HG02981 (cell line): ENCODE data around the gene CCNC.
"Not testable (repeated sequence)": the region's sequence is repeated elsewhere in the genome, so short reads cannot be mapped to it uniquely, and the experiment has no call there.

Experiments
- ATAC-seq: cut with Tn5 transposase; IDR thresholded peaks from one replicate; pipeline ENCODE4 v1.9.1; 2021; ENCODE audit warnings: mild to moderate bottlenecking, moderate library complexity; ENCODE audit not compliant: unreplicated experiment

Gene CCNC

DNA sequence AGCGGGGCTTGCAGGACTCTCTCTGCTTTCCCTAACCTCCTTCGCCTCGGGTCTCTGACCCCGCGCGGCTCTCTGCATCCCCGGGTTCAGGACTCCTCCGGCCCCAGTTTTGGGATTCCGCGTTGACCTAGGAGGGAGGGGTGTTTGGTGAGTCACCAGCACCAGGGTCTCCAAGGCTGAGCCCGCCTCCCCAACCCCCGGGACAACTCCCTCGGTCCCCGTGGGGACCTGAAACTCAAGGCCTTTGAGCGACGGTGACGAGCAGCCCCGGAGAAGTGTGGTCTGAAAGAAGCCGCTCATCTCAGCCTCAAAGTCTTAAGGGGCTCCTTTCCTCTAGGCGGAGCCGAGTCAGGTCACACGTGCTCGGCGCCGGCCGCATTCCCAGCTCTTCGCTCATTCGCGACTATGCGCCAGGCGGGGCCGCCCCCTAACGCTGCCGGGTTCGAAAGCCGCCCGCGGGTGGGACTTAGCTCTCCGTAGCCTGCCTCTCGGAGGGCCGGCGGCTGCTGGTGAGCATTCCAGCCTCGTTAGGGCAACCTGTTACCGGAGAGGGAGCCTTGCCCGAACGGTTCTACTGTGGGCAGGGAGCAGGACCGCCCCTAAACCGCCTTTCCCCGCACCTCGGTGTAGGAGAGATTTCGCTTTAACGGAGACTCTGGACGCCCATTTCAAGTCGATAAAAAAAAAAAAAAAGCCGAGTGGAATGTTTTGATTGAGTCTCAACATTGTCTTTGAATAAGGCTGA lies 35.1 kb upstream of the CCNC start:
- peak; percentile 30 for ATAC-seq

GRCh38 chr6:99602520-99603420 lies 34.3 kb upstream of the CCNC start:
- no peak for ATAC-seq

GRCh38 chr6:99594696-99595095 lies 26.2 kb upstream of the CCNC start:
- not testable (repeated sequence) for ATAC-seq

DNA sequence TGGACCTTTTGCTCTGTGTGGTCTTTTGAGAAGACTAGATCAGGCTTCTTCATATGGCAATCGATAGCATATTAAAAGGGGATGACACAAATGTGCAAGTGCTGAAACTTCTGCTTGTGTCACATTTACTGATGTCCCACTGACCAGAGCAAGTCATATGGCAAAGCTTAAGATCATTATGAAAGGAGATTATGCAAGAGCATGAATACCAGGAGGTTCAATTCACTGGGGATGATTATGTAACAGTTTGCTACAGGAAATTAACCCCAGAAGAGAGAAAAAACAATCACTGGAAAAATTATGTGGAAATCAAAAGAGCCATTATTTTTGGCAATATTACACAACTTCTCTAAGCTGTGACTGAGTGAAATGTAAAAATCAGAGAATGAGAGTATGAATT lies 24.4 kb upstream of the CCNC start:
- no peak for ATAC-seq

- no peak for ATAC-seq
Observed at GRCh38 chr6:99591673-99592364, 23.4 kb upstream of the CCNC start.

DNA sequence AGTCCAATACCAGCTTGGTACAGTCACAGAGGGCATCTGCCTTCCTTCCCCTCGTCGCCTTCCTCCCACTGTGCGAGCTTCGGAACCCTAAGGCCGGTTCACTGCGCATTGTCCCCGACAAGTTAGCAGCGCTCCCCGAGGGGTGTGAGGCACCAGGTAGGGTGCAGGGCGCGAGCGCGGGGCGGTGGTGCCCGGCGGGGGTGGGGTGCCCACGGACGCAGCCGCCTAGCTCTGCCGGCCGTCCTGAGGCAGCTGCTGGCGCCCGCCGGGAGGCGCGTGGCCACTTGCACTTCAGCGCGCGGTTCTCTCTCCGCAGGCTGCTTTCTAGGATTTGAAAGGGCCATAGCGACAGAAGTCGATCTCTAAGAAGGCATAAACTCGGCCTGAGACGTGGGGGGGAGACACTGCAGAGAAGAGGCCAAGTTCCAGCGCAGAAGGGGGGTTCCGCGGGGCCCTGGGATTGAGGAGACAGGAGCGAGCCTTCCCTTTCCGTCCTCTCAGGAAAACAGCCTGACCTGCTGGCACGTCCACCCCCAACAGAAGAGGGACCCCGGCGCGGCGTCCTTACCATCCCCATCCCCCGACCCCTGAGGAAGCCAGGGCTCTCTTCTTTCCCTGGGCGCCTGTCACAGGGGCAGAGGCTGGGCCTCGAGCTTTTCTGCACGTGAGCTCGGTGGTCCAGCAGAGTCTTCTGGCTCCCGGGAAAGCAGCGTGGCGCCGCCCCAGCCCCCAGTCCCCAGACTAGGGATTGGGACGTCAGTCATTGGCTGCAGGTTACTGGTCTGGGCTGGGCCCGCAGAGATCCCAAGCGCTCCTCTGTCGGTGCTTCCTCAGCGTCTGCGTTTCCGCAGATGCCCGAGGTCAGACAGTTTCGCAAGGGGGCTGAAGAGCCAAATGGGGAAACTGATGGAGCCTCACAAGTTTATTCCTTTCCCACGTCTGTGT lies 22.5 kb upstream of the CCNC start:
- no peak for ATAC-seq

- ATAC-seq, result no peak
Observed at GRCh38 chr6:99589907-99590493, 21.5 kb upstream of the CCNC start.

- peak; percentile 20 for ATAC-seq
Observed at GRCh38 chr6:99589290-99589672, 20.8 kb upstream of the CCNC start.

- ATAC-seq, result peak; percentile 88
Observed at GRCh38 chr6:99588618-99589289, 20.3 kb upstream of the CCNC start.

DNA sequence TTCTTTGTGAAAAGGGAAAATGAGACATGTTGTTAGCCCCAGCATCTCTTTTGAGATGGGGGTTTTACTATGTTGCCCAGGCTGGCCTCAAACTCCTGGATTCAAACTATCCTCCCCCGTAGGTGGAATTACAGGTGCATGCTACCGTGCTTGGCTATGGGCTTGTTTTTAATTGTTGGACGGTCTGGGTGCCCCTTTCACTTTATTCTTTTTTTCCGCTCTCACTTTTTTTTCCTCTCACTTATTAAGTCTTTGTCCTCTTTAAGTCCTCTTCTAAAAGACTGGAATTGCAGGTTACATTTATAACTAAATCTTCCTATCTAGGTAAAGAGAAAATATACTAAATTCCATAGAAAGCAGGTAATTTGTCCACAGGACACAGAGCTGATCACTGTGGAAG lies 19.3 kb upstream of the CCNC start:
- ATAC-seq, result no peak

DNA sequence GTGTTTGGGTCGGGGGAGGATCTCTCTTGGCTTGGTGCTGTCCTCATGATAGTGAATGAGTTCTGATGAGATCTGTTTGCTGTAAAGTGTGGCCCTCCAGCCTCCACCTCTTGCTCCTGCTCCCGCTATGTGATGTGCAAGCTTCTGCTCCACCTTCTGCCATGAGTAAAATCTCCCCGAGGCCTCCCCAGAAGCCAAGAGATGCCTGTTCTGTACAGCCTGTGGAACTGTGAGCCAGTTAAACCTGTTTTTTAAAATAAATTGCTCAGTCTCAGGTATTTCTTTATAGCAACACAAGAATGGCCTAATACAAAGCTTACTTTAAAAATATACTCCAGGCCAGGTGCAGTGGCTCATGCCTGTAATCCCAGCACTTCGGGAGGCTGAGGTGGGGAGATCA lies 11.3 kb upstream of the CCNC start:
- ATAC-seq, result no peak

- no peak for ATAC-seq
Observed at GRCh38 chr6:99575544-99576227, 7.2 kb upstream of the CCNC start.

- ATAC-seq, result no peak
Observed at GRCh38 chr6:99573980-99574617, 5.6 kb upstream of the CCNC start.

DNA sequence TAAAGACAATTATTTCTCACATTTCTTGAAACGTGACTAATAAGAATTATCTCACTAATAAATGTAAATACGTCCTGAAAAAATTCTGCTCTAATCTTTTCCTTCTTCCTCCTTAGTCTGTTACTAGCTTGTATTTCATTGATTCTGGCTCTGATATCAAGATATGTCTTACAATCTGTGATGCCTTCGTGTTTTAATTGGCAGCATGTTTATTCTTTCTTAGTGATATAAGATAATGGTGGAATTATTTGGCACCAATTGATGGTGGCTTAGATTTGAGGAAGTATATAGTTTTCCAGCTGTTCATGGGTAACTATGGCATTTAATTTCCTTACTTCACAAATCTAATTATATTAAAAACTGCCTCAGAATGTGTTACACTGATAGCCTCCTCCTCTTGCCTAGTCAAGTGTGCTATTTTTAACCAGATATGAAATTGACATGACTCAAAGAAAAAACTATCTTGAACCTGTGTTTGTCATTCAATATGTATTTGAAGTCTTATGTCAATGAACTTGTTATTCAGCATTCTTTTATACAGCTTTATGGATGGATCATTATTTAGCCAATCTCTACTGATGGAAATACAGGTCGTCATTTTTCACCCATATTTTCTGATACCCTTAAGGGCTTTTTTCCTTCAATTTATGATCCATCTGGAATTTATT lies 5.3 kb downstream of the CCNC start:
- no peak for ATAC-seq

- no peak for ATAC-seq
Observed at GRCh38 chr6:99560668-99561067, 7.8 kb downstream of the CCNC start.

DNA sequence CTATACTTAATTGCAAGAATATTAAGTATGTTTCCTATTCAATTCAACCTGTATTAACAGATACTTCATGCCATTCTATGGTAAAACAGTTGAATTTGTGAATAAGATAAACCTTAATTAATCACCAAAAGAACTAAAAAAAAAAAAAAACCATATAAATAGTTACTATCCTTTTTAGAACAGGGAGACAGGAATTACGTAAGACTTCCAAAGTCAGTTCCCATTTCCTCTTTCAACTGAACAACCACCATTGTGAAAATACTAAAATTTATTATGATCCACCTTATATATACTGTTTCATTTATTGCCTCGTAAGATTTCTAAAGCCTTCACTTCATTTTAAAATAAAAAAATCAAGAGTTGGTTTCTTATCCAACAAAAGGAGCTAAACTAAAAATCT lies 9.4 kb downstream of the CCNC start:
- no peak for ATAC-seq

DNA sequence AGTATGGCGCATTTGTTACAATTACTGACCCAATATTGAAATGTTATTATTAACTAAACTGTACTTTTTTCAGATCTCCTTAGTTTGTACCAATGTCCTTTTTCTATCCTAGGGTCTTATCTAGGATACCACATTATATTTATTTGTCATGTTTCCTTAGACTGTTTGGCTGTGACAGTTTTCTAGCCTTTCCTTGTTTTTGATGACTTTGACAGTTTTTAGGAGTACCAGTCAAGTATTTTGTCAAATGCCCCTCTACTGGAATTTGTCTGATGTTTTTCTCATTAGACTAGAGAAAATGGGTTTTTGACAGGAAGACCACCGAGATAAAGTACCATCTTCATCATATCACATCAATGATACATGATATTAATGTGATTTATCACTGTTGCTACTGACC lies 14.6 kb downstream of the CCNC start:
- no peak for ATAC-seq
